Measurements from ENCODE around the gene PAIP2.

DNA sequence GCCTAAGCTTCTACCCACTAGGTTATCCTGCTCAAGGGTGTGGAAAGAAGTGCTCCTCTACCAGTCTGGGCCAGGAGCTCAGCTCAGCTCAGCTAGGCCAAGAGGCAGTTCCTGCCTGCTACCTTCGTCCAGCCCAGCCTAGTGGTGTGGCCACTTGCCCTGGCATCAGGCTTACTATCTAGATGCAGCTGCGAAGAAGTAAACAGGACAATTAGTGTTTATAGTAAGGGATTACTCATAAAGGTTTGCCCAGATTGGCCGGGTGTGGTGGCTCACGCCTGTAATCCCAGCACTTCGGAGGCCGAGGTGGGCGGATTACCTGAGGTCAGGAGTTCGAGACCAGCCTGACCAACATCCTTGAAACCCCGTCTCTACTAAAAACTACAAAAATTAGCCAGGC lies 75.0 kb downstream of the PAIP2 start:
- TF ChIP-seq, protein P1, sequence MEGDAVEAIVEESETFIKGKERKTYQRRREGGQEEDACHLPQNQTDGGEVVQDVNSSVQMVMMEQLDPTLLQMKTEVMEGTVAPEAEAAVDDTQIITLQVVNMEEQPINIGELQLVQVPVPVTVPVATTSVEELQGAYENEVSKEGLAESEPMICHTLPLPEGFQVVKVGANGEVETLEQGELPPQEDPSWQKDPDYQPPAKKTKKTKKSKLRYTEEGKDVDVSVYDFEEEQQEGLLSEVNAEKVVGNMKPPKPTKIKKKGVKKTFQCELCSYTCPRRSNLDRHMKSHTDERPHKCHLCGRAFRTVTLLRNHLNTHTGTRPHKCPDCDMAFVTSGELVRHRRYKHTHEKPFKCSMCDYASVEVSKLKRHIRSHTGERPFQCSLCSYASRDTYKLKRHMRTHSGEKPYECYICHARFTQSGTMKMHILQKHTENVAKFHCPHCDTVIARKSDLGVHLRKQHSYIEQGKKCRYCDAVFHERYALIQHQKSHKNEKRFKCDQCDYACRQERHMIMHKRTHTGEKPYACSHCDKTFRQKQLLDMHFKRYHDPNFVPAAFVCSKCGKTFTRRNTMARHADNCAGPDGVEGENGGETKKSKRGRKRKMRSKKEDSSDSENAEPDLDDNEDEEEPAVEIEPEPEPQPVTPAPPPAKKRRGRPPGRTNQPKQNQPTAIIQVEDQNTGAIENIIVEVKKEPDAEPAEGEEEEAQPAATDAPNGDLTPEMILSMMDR (conservative IDR thresholded peaks at IDR 0.05; ENCODE audit: low read length) = no peak
- no peak for TF ChIP-seq EZH2phosphoT487 (IDR thresholded peaks at IDR 0.05; ENCODE audit: borderline replicate concordance)

Data from Loucy (cell line).